NCI-H226 (cell line): ENCODE measurements around the gene PRPF40A.
"Not testable (repeated sequence)": the region's sequence is repeated elsewhere in the genome, so short reads cannot be mapped to it uniquely, and the experiment has no call there.

Source experiments
- DNase-seq: peaks from one replicate; pipeline ENCODE4 v3.0.0-alpha.2; 2015

The PRPF40A gene

GRCh38 chr2:152717228-152718075 is at the start of gene PRPF40A:
Gene PRPF40A (minus strand): TSS chr2:152717461. CDS start chr2:152717439, 22 bp downstream.
- peak; percentile 96 for DNase-seq

DNA sequence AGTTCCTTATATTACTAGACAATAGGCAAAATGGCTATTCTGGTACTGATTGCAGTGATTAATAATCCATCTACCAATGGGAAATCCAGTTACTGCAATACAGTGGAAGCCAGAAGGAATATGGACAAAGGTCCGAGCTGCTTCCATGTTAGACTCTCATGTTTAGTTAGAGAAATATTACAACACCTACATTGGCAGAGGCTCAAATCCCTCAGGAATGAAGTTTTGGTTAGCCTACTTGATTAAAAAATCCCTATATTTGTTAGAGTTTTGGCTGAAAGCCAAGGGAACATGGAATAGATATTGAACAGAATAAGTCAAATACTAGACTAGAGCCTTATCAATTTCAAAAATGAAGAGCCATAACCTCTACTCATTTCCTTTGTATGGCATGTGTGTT is 49.7 kb upstream of the PRPF40A start:
- peak; percentile 47 for DNase-seq

- no peak for DNase-seq
These were observed 46.4 kb upstream of the PRPF40A start for GRCh38 chr2:152763651-152764050.

GRCh38 chr2:152763208-152763607 is 45.9 kb upstream of the PRPF40A start:
- not testable (repeated sequence) for DNase-seq

DNA sequence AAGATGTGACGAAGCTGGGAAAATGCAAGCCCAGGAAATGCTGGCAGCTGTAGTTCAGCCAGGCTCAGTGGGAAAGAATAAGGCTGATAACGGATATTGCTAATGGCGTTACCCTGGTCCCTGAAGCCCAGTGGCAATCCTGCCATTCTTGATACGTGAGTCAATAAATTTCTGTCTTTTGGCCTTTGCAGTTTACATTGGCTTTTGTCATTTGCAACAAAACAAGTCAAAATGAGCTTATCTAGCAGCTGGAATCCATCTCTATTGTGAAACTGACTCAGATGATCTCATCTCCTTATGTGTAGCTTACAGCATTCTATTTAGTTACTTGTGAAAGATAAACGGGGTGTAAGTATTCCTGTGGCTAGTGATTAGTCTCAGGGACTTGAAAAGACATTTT is 44.9 kb upstream of the PRPF40A start:
- peak; percentile 86 for DNase-seq

- DNase-seq, result no peak
These were observed 44.0 kb upstream of the PRPF40A start for GRCh38 chr2:152761214-152761613.

- DNase-seq, result no peak
These were observed 42.2 kb upstream of the PRPF40A start for GRCh38 chr2:152759290-152760072.

GRCh38 chr2:152755029-152755428 is 37.8 kb upstream of the PRPF40A start:
- no peak for DNase-seq

DNA sequence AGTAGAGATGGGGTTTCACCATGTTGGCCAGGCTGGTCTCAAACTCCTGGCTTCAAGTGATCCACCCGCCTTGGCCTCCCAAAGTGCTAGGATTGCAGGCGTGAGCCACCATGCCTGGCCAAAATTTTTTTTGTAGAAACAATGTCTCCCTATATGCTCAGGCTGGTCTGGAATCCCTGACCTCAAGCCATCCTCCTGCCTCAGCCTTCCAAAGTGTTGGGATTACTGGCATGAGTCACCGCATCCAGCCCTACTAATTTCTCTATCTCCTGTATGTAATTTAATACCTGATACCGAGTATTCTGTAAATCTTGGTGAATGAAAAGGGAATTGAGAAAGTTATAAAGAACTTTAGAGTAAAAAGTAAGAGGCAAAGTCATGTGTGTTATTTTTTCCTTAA is 30.5 kb upstream of the PRPF40A start:
- DNase-seq, result peak; percentile 56

- DNase-seq, result no peak
These were observed 25.7 kb upstream of the PRPF40A start for GRCh38 chr2:152743002-152743401.

GRCh38 chr2:152740743-152741328 is 23.6 kb upstream of the PRPF40A start:
- DNase-seq, result no peak

- DNase-seq, result not testable (repeated sequence)
These were observed 22.4 kb upstream of the PRPF40A start for GRCh38 chr2:152739705-152740104.

GRCh38 chr2:152738438-152738837 is 21.2 kb upstream of the PRPF40A start:
- DNase-seq, result no peak

- DNase-seq, result not testable (repeated sequence)
These were observed 20.2 kb upstream of the PRPF40A start for GRCh38 chr2:152737509-152737908.

DNA sequence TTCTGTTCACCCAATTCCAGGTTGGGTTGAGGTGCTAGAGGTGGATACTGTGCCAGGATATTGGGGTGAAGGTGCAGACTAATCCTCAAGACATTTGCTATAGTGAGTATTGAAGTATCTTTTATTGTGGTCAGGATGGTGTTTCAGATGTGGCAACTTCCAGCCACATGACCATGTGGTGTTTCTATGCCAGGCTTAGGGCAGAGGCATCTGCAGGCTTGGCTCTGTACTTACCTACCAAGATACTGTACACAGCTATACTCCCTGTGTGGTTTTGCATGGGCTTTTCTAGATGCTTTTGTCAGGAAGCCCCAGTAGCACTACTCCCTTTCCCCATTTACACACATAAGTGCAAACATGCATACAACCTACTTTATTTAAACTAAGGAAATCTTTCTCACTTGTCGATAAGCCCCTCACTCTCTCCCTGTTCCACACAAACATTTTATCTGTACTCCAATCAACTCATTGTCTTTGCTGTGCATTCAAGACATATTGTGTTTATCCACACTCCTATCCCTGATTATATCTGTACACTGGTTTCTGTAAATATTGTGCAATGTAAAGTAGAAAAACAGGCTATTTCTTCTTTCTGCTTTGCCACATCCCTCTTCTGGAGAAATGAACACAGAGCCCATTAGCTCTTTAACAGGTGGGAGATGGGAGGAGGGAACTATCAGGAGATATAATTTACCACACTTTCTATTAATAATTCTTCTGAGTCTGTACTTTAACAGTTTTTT is 13.5 kb upstream of the PRPF40A start:
- peak; percentile 19 for DNase-seq

DNA sequence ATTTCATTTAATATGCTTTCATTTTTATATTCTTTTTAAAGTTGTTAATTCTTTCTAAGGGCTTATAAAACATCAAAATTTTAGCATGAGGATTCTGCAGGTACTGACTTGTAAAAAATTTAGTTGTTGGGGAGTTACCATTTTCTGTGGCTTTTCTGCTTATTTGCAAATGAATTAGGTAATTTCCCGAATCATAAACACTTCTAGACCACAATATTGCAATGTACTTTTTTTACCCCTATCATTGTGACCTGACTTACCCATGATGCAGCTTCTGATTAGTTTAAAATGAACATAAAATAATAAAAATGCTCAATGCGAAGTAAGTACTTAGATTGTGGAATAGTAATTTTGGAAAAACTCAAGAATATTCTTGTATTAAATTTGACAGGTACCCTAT is 12.6 kb upstream of the PRPF40A start:
- no peak for DNase-seq

DNA sequence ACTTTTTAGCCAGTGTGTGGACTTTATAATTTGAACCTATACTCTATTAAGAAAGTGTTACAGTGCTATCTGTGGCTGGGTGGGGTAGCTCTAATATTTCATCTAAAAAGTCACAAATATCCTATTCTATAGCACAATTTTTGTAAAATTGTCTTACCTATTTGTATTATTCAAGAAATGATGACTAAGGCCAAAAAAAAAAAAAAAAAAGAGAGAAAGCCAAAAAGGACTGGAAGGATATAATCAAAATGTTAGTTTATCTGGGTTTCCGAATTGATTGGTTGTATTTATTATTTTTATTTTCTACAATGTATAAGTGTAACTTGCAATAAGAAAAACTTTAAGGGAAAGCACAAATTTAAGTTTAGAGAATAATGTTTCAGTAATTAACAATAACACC is 6.7 kb upstream of the PRPF40A start:
- no peak for DNase-seq

GRCh38 chr2:152722639-152723038 is 5.4 kb upstream of the PRPF40A start:
- DNase-seq, result peak; percentile 24

DNA sequence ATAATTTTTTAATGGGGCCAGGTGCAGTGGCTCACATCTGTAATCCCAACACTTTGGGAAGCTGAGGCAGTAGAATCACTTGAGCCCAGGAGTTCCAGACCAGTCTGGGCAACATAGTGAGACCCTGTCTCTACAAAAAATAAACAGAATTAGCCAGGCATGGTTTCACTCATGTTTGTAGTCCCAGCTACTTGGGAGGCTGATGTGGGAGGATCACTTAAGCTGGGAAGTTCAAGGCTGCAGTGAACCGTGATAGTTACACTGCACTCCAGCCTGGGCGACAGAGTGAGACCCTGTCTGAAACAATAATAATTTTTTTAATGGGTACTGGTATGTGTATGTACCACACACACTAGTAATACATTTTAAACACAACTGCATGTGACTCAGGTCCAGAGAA is 3.5 kb upstream of the PRPF40A start:
- no peak for DNase-seq

- DNase-seq, result peak; percentile 54
These were observed 1.8 kb upstream of the PRPF40A start for GRCh38 chr2:152718909-152719645.

DNA sequence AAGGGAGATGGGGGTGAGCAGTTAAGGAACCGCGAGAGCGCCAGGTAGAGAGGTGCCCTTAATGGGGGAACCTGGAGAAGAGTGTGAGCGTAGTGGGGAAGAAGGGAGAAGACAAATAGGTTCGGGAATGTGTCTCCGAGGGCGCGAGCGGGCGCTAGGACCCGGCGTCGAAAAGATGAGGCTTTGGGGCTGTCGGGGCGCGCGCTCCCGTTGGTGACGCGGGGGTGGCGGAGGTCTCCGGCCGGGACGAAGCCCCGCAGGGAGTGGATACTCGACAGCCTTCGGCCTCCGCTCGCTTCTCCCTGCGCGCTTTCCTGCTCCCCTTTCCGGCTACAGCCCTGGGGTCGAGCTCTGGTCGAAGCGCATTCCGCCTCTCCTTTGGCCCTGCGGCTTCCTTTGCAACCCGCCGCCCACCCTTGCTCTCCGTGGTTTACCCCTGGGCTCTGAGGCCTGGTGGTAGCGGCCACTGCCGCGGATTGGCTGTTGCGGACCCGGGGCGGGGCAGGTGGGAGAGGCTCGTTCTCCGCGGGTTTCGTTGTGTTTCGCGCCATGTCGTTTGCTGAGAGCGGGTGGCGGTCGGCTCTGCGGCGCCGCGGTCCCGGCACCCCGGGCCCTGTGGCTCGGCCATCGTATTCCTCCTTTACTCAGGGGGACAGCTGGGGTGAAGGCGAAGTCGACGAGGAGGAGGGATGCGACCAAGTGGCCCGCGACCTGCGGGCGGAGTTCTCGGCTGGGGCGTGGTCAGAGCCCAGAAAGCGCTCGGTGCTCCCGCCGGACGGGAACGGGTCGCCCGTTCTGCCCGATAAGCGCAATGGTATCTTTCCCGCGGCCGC is 1.0 kb upstream of the PRPF40A start, which contains the start of gene ARL6IP6:
ARL6IP6 (plus strand) TSS at position 545 of the 833 bp plus-strand sequence; CDS start at position 550, 5 bp downstream.
- peak; percentile 93 for DNase-seq
